ENCODE measurements around the gene CUBN. TPM values are rescaled to one million over a fixed set of nuclear protein-coding genes. Genes with fewer than 3 reads are reported as not detected.
A peak's percentile ranks its signal among the peaks of the same experiment; 100 is the strongest.

The CUBN gene
- total RNA-seq, 1 experiment from 2014 or later = 1.3 TPM

GRCh38 chr10:17073725-17074540 is 55.7 kb downstream of the CUBN start:
- DNase-seq (ENCODE audit: low read depth) = no peak

- no peak for DNase-seq (ENCODE audit: low read depth)
Measured at GRCh38 chr10:17068953-17069352, 60.7 kb downstream of the CUBN start.

GRCh38 chr10:17067376-17068264 is 62.0 kb downstream of the CUBN start:
- no peak for DNase-seq (ENCODE audit: low read depth)

- DNase-seq (ENCODE audit: low read depth) = no peak
Measured at GRCh38 chr10:17066807-17067206, 62.8 kb downstream of the CUBN start.

- no peak for DNase-seq (ENCODE audit: low read depth)
Measured at GRCh38 chr10:17066000-17066399, 63.6 kb downstream of the CUBN start.

- no peak for DNase-seq (ENCODE audit: low read depth)
Measured at GRCh38 chr10:17065273-17065672, 64.3 kb downstream of the CUBN start.

GRCh38 chr10:17064435-17064834 is 65.2 kb downstream of the CUBN start:
- DNase-seq (ENCODE audit: low read depth) = peak; percentile 15

- peak; percentile 97 for DNase-seq (ENCODE audit: low read depth)
Measured at GRCh38 chr10:17062955-17063484, 66.6 kb downstream of the CUBN start.

GRCh38 chr10:17062493-17062892 is 67.1 kb downstream of the CUBN start:
- peak; percentile 87 for DNase-seq (ENCODE audit: low read depth)

GRCh38 chr10:17062009-17062408 is 67.6 kb downstream of the CUBN start:
- peak; percentile 89 for DNase-seq (ENCODE audit: low read depth)

- DNase-seq (ENCODE audit: low read depth) = no peak
Measured at GRCh38 chr10:17061418-17061817, 68.2 kb downstream of the CUBN start.

- DNase-seq (ENCODE audit: low read depth) = no peak
Measured at GRCh38 chr10:17060289-17060688, 69.3 kb downstream of the CUBN start.

- peak; percentile 83 for DNase-seq (ENCODE audit: low read depth)
Measured at GRCh38 chr10:17059197-17059688, 70.4 kb downstream of the CUBN start.

GRCh38 chr10:17058093-17058492 is 71.5 kb downstream of the CUBN start:
- no peak for DNase-seq (ENCODE audit: low read depth)

GRCh38 chr10:17056781-17057428 is 72.7 kb downstream of the CUBN start:
- no peak for DNase-seq (ENCODE audit: low read depth)

- no peak for DNase-seq (ENCODE audit: low read depth)
Measured at GRCh38 chr10:17053513-17053912, 76.1 kb downstream of the CUBN start.

GRCh38 chr10:17053061-17053460 is 76.5 kb downstream of the CUBN start:
- no peak for DNase-seq (ENCODE audit: low read depth)

- no peak for DNase-seq (ENCODE audit: low read depth)
Measured at GRCh38 chr10:17051851-17052250, 77.8 kb downstream of the CUBN start.

- no peak for DNase-seq (ENCODE audit: low read depth)
Measured at GRCh38 chr10:17049195-17049594, 80.4 kb downstream of the CUBN start.

GRCh38 chr10:17047908-17048307 is 81.7 kb downstream of the CUBN start:
- no peak for DNase-seq (ENCODE audit: low read depth)

GRCh38 chr10:17046989-17047388 is 82.6 kb downstream of the CUBN start:
- no peak for DNase-seq (ENCODE audit: low read depth)

Measured in HT1080 (cell line).